Measurements from ENCODE around the gene YARS1. TPM values are rescaled to one million over a fixed set of nuclear protein-coding genes. Genes with fewer than 3 reads are reported as not detected.

The YARS1 gene
- total RNA-seq, 1 donor, result 199 TPM

GRCh38 chr1:32758795-32759430 is 58.2 kb downstream of the YARS1 start:
- no peak overlapping the region for H3K27ac ChIP-seq (ENCODE audit: low read depth, low read length)
- peaks cover 9% of the 10 kb centered on the region for H3K27me3 ChIP-seq (ENCODE audit: insufficient read depth, low read length)
- no peak overlapping the region for H3K4me3 ChIP-seq (ENCODE audit: insufficient read depth, low read length)
- H4K20me1 ChIP-seq (ENCODE audit: insufficient read depth, low read length), result peaks cover 6% of the 10 kb centered on the region
- peaks cover 21% of the 10 kb centered on the region for H3K4me1 ChIP-seq (ENCODE audit: insufficient read depth, low read length)
- H3K4me2 ChIP-seq (ENCODE audit: insufficient read depth, low read length), result no peak overlapping the region
- no peaks in the 10 kb centered on the region for H3K9me3 ChIP-seq (ENCODE audit: low read depth, low read length)
- TF ChIP-seq CTCF (IDR thresholded peaks at IDR 0.05; ENCODE audit: extremely low read depth, low read depth, low read length), result no peak
- H2AFZ ChIP-seq (ENCODE audit: low read length), result no peak overlapping the region
- no peaks in the 10 kb centered on the region for H3K79me2 ChIP-seq (ENCODE audit: insufficient read depth, low read length)
- peak; percentile 69 for DNase-seq (ENCODE audit: insufficient read length, low spot score, missing footprints)
- H3K36me3 ChIP-seq (ENCODE audit: insufficient read depth, low read length), result no peaks in the 10 kb centered on the region

GRCh38 chr1:32758177-32758794 is 58.9 kb downstream of the YARS1 start:
- Histone ChIP-seq H2AFZ (ENCODE audit: low read length) (no peak overlapping the region), H3K79me2 (ENCODE audit: insufficient read depth, low read length) (no peaks in the 10 kb centered on the region), H4K20me1 (ENCODE audit: insufficient read depth, low read length) (peaks cover 6% of the 10 kb centered on the region), H3K27ac (ENCODE audit: low read depth, low read length) (no peak overlapping the region), H3K36me3 (ENCODE audit: insufficient read depth, low read length) (no peaks in the 10 kb centered on the region), H3K9me3 (ENCODE audit: low read depth, low read length) (no peaks in the 10 kb centered on the region), H3K27me3 (ENCODE audit: insufficient read depth, low read length) (peaks cover 9% of the 10 kb centered on the region), H3K4me3 (ENCODE audit: insufficient read depth, low read length) (no peak overlapping the region), H3K4me1 (ENCODE audit: insufficient read depth, low read length) (peaks cover 24% of the 10 kb centered on the region), H3K4me2 (ENCODE audit: insufficient read depth, low read length) (no peak overlapping the region)
- TF ChIP-seq CTCF (IDR thresholded peaks at IDR 0.05; ENCODE audit: extremely low read depth, low read depth, low read length), result no peak
- peak; percentile 71 for DNase-seq (ENCODE audit: insufficient read length, low spot score, missing footprints)

GRCh38 chr1:32757213-32757895 is 59.8 kb downstream of the YARS1 start:
- peaks cover 25% of the 10 kb centered on the region for H3K4me1 ChIP-seq (ENCODE audit: insufficient read depth, low read length)
- peak; percentile 60 for DNase-seq (ENCODE audit: insufficient read length, low spot score, missing footprints)
- TF ChIP-seq CTCF (IDR thresholded peaks at IDR 0.05; ENCODE audit: extremely low read depth, low read depth, low read length), result no peak

GRCh38 chr1:32755810-32756159 is 61.4 kb downstream of the YARS1 start:
- H2AFZ ChIP-seq (ENCODE audit: low read length), result no peak overlapping the region
- TF ChIP-seq CTCF (IDR thresholded peaks at IDR 0.05; ENCODE audit: extremely low read depth, low read depth, low read length), result no peak
- peaks cover 7% of the 10 kb centered on the region for H4K20me1 ChIP-seq (ENCODE audit: insufficient read depth, low read length)
- no peak overlapping the region for H3K4me2 ChIP-seq (ENCODE audit: insufficient read depth, low read length)
- peaks cover 3% of the 10 kb centered on the region for H3K79me2 ChIP-seq (ENCODE audit: insufficient read depth, low read length)
- H3K27me3 ChIP-seq (ENCODE audit: insufficient read depth, low read length), result peaks cover 9% of the 10 kb centered on the region
- H3K27ac ChIP-seq (ENCODE audit: low read depth, low read length), result no peak overlapping the region
- no peaks in the 10 kb centered on the region for H3K9me3 ChIP-seq (ENCODE audit: low read depth, low read length)
- no peak overlapping the region for H3K4me3 ChIP-seq (ENCODE audit: insufficient read depth, low read length)
- H3K4me1 ChIP-seq (ENCODE audit: insufficient read depth, low read length), result peaks cover 14% of the 10 kb centered on the region
- no peaks in the 10 kb centered on the region for H3K36me3 ChIP-seq (ENCODE audit: insufficient read depth, low read length)
- no peak for DNase-seq (ENCODE audit: insufficient read length, low spot score, missing footprints)

More at GRCh38 chr1:32757213-32757895, 59.8 kb downstream of the YARS1 start:
- no peaks in the 10 kb centered on the region for H3K79me2 ChIP-seq (ENCODE audit: insufficient read depth, low read length)
- H3K36me3 ChIP-seq (ENCODE audit: insufficient read depth, low read length), result no peaks in the 10 kb centered on the region
- H4K20me1 ChIP-seq (ENCODE audit: insufficient read depth, low read length), result peaks cover 6% of the 10 kb centered on the region
- no peak overlapping the region for H2AFZ ChIP-seq (ENCODE audit: low read length)
- H3K9me3 ChIP-seq (ENCODE audit: low read depth, low read length), result no peaks in the 10 kb centered on the region
- no peak overlapping the region for H3K4me3 ChIP-seq (ENCODE audit: insufficient read depth, low read length)
- peaks cover 9% of the 10 kb centered on the region for H3K27me3 ChIP-seq (ENCODE audit: insufficient read depth, low read length)
- H3K27ac ChIP-seq (ENCODE audit: low read depth, low read length), result no peak overlapping the region
- H3K4me2 ChIP-seq (ENCODE audit: insufficient read depth, low read length), result no peak overlapping the region

Measured in osteoblast (primary cell).